Chondrocyte (in vitro differentiated cells): Measurements from ENCODE around the gene ARSI. TPM values are rescaled to one million over a fixed set of nuclear protein-coding genes. Genes with fewer than 3 reads are reported as not detected.
"Not testable (repeated sequence)": the region's sequence is repeated elsewhere in the genome, so short reads cannot be mapped to it uniquely, and the experiment has no call there.

Source experiments
- DNase-seq: peaks from one replicate; pipeline ENCODE4 v3.0.0; 2021; ENCODE audit warnings: mixed read lengths, low spot score
- H3K27ac Mint-ChIP-seq: one replicate; pipeline ENCODE4 v1.8.0; 2021; ENCODE audit warnings: mild to moderate bottlenecking, moderate library complexity, mixed read lengths; ENCODE audit not compliant: unreplicated experiment
- H3K27me3 Mint-ChIP-seq: 2 replicates; pipeline ENCODE4 v1.8.0; 2021; ENCODE audit warnings: low read depth, mixed read lengths
- H3K36me3 Mint-ChIP-seq: 2 replicates; pipeline ENCODE4 v1.8.0; 2021; ENCODE audit warnings: low read depth, mixed read lengths
- H3K4me1 Mint-ChIP-seq: 2 replicates; pipeline ENCODE4 v1.8.0; 2021; ENCODE audit warnings: low read depth, mild to moderate bottlenecking, mixed read lengths
- H3K4me3 Mint-ChIP-seq: one replicate; pipeline ENCODE4 v1.8.0; 2021; ENCODE audit warnings: mild to moderate bottlenecking, moderate library complexity, mixed read lengths; ENCODE audit not compliant: unreplicated experiment
- H3K9me3 Mint-ChIP-seq: 2 replicates; pipeline ENCODE4 v1.8.0; 2021; ENCODE audit warnings: low read depth, mixed read lengths
- CTCF ChIP-seq: fragments of 200-600 bp; sonication (generic); IDR thresholded peaks from 2 replicates; pipeline ENCODE4 v1.5.0; 2021; ENCODE audit warnings: antibody characterized with exemption, mild to moderate bottlenecking, moderate library complexity
- total RNA-seq: library from RNA; stranded (reverse); gene quantifications from 3 replicates; pipeline ENCODE4 v1.2.1, GENCODE V29; 2021

Gene ARSI
- total RNA-seq, 1 donor from 2014 or later: 2.4 TPM

DNA sequence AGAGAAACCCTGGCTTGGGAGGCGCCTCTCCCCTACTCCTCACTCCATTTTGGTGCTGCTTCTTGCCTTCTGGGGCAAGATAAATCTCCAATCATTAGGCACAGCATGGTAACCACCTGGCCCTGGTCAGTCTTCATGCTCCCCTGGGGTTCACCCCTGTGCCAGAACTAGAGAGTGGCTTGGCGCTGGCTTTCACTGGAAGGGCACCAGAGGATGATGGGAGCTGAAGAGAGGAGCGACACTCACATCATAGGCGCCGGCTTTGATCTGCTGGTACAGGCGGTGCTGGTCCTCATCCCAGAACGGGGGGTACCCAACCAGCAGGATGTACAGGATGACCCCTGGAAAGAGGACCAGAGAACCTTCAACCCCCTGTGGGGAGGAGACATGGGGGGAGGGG is 51.2 kb downstream of the ARSI start:
- Mint-ChIP-seq H3K27me3 (no peaks in the 10 kb centered on the region), H3K27ac (no peak overlapping the region), H3K4me3 (no peak overlapping the region), H3K4me1 (no peaks in the 10 kb centered on the region), H3K36me3 (no peaks in the 10 kb centered on the region), H3K9me3 (no peaks in the 10 kb centered on the region)
- DNase-seq: peak; percentile 61
- no peak for TF ChIP-seq CTCF

GRCh38 chr5:150249744-150250143 is 53.0 kb downstream of the ARSI start:
- TF ChIP-seq CTCF: no peak
- Mint-ChIP-seq H3K4me3 (no peak overlapping the region), H3K9me3 (no peaks in the 10 kb centered on the region), H3K27me3 (no peaks in the 10 kb centered on the region), H3K27ac (no peak overlapping the region), H3K4me1 (peaks cover 7% of the 10 kb centered on the region), H3K36me3 (no peaks in the 10 kb centered on the region)
- DNase-seq: no peak

DNA sequence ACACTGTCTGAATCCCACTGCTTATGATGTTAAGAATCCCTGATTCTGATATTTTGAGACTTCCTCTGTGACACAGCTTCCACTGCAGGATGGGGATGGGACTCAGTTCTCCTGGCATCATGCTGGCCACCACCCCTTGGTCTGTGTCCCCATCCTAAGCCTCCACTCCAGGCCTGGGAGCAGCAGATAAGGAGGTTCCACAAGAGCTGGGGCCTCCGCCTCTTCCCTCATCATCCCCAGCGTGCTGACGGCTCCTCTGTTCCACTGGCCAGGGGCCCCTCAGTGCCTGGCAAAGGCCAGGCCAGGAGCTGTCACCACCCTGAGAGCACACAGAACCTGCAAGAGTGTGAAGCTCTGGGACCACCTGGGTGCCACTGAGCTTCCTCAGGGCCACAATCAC is 53.8 kb downstream of the ARSI start:
- H3K4me3 Mint-ChIP-seq: no peak overlapping the region
- no peak for DNase-seq
- no peak for TF ChIP-seq CTCF

GRCh38 chr5:150248493-150248892 is 54.2 kb downstream of the ARSI start:
- H3K4me3 Mint-ChIP-seq, H3K9me3 Mint-ChIP-seq, H3K27me3 Mint-ChIP-seq, H3K27ac Mint-ChIP-seq, DNase-seq, H3K36me3 Mint-ChIP-seq, H3K4me1 Mint-ChIP-seq: not testable (repeated sequence)

More for the DNA sequence above, 53.8 kb downstream of the ARSI start:
- Mint-ChIP-seq H3K36me3 (no peaks in the 10 kb centered on the region), H3K27me3 (no peaks in the 10 kb centered on the region), H3K27ac (no peak overlapping the region), H3K9me3 (no peaks in the 10 kb centered on the region), H3K4me1 (peaks cover 7% of the 10 kb centered on the region)

GRCh38 chr5:150247726-150248125 is 55.0 kb downstream of the ARSI start:
- no peak overlapping the region for H3K27ac Mint-ChIP-seq
- DNase-seq: peak; percentile 74
- H3K4me1 Mint-ChIP-seq: peaks cover 7% of the 10 kb centered on the region
- no peak for TF ChIP-seq CTCF
- H3K9me3 Mint-ChIP-seq: no peaks in the 10 kb centered on the region
- H3K27me3 Mint-ChIP-seq: peaks cover 3% of the 10 kb centered on the region
- H3K4me3 Mint-ChIP-seq: no peak overlapping the region
- peaks cover 2% of the 10 kb centered on the region for H3K36me3 Mint-ChIP-seq

DNA sequence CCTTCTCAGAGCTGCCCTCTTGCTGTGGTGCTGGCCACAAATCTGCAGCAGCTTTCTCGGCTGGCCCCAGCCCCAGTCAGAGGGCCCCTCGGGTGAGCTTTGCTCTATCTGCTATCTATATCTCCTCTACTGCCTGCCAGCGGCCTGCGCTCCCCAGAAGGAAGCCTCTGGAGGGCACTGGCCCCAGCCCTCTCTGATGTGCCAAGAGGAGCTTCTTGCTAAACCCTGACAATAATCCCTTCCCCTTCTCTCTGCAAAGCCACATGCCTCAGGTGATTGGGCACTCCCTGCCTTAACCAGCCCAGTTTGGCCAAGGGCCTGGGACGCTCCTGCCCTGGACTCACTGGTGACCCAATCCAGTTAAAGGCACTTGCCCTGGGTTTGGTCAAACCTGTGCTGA is 55.9 kb downstream of the ARSI start:
- H3K4me3 Mint-ChIP-seq: no peak overlapping the region
- peak; percentile 84 for DNase-seq
- H3K27me3 Mint-ChIP-seq: peaks cover 4% of the 10 kb centered on the region
- peaks cover 7% of the 10 kb centered on the region for H3K4me1 Mint-ChIP-seq
- H3K9me3 Mint-ChIP-seq: no peaks in the 10 kb centered on the region
- H3K27ac Mint-ChIP-seq: no peak overlapping the region
- peaks cover 2% of the 10 kb centered on the region for H3K36me3 Mint-ChIP-seq
- no peak for TF ChIP-seq CTCF
